HEK293T (cell line): ENCODE data around the gene PLCB4.

ENCODE experiments used
- CTCF ChIA-PET: fragments of 350-600 bp; formaldehyde crosslinking; extraction: SDS; loops from one replicate; lab custom pipeline; 2021; ENCODE audit warnings: antibody characterized with exemption, inconsistent platforms; lab: Yijun Ruan, JAX
- POLR2A ChIA-PET: fragments of 350-600 bp; formaldehyde crosslinking; extraction: SDS; loops from one replicate; lab custom pipeline; 2020; ENCODE audit warnings: antibody characterized with exemption, inconsistent platforms; lab: Yijun Ruan, JAX
- DNase-seq: peaks from one replicate; pipeline ENCODE4 v3.0.0; 2012; ENCODE audit warnings: mixed read lengths; ENCODE audit errors: extremely low spot score
- ARNT ChIP-seq: fragments of 450-650 bp; IDR thresholded peaks from 2 replicates; pipeline ENCODE4 v1.6.1; 2017; ENCODE audit warnings: mild to moderate bottlenecking
- BHLHE40 ChIP-seq: fragments of 450-650 bp; IDR thresholded peaks from 2 replicates; pipeline ENCODE4 v1.6.1; 2016; ENCODE audit warnings: mild to moderate bottlenecking, moderate library complexity, borderline replicate concordance
- CTBP1 ChIP-seq: fragments of 450-650 bp; IDR thresholded peaks from 2 replicates; pipeline ENCODE4 v1.6.1; 2016; ENCODE audit warnings: borderline replicate concordance
- ELF4 ChIP-seq: fragments of 450-650 bp; IDR thresholded peaks from 2 replicates; pipeline ENCODE4 v1.6.1; 2017; ENCODE audit warnings: antibody characterized with exemption
- FOXA1 ChIP-seq: fragments of 450-650 bp; IDR thresholded peaks from 2 replicates; pipeline ENCODE4 v1.6.1; 2016; ENCODE audit warnings: mild to moderate bottlenecking
- FOXK2 ChIP-seq: fragments of 450-650 bp; IDR thresholded peaks from 2 replicates; pipeline ENCODE4 v1.6.1; 2016; ENCODE audit warnings: mild to moderate bottlenecking
- FOXM1 ChIP-seq: fragments of 450-650 bp; IDR thresholded peaks from 2 replicates; pipeline ENCODE4 v1.6.1; 2017; ENCODE audit warnings: mild to moderate bottlenecking, borderline replicate concordance
- HDGF ChIP-seq: fragments of 450-650 bp; IDR thresholded peaks from 2 replicates; pipeline ENCODE4 v1.6.1; 2017; ENCODE audit warnings: antibody characterized with exemption, borderline replicate concordance
- L3MBTL2 ChIP-seq: fragments of 450-650 bp; conservative IDR thresholded peaks from 2 replicates; pipeline ENCODE4 v1.6.1; 2016; ENCODE audit warnings: mild to moderate bottlenecking
- LEF1 ChIP-seq: fragments of 450-650 bp; IDR thresholded peaks from 2 replicates; pipeline ENCODE4 v1.6.1; 2017; ENCODE audit warnings: mild to moderate bottlenecking, borderline replicate concordance
- NFRKB ChIP-seq: fragments of 450-650 bp; IDR thresholded peaks from 2 replicates; pipeline ENCODE4 v1.6.1; 2016; ENCODE audit warnings: mild to moderate bottlenecking, moderate library complexity
- PKNOX1 ChIP-seq: fragments of 450-650 bp; IDR thresholded peaks from 2 replicates; pipeline ENCODE4 v1.6.1; 2016
- SP1 ChIP-seq: fragments of 450-650 bp; IDR thresholded peaks from 2 replicates; pipeline ENCODE4 v1.6.1; 2017
- SUZ12 ChIP-seq: fragments of 450-650 bp; IDR thresholded peaks from 2 replicates; pipeline ENCODE4 v1.6.1; 2016; ENCODE audit warnings: mild to moderate bottlenecking
- TARDBP ChIP-seq: fragments of 450-650 bp; IDR thresholded peaks from 2 replicates; pipeline ENCODE4 v1.6.1; 2016
- ZNF384 ChIP-seq: fragments of 450-650 bp; IDR thresholded peaks from 2 replicates; pipeline ENCODE4 v1.6.1; 2016

The PLCB4 gene

GRCh38 chr20:9491324-9491723 lies 422.4 kb downstream of the PLCB4 start:
- POLR2A ChIA-PET: no interaction called here
- TF ChIP-seq SUZ12 (no peak), BHLHE40 (no peak), NFRKB (no peak), FOXA1 (no peak), L3MBTL2 (no peak), PKNOX1 (no peak), ARNT (no peak), HDGF (no peak), TARDBP (no peak), FOXM1 (no peak), CTBP1 (no peak), ELF4 (no peak), FOXK2 (no peak), ZNF384 (no peak), SP1 (no peak), LEF1 (no peak)
- no peak for DNase-seq
- CTCF ChIA-PET: interaction anchor here (0.6 kb wide), 1 partner anchor 495 kb away, joined by 3 read pairs; no protein-coding TSS in a partner anchor

DNA sequence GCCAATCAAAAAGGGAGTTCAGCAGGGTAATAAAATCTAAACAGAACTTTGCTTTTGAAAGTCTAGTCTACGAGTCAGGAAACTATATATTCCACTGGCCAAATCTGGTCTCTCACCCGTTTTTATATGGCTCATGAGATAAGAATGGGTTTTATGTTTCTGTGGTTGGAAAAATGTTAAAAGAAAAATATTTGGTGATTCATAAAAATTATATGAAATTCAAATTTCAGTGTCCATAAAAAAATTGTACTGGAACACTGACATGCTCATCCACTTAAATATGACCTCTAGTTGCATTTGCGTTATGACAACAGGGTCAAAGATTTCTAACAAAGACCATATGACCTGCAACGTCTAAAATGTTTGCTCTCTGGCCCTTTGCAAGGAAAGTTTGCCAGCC lies 423.2 kb downstream of the PLCB4 start:
- ChIA-PET POLR2A (no interaction called here), CTCF (interaction anchor here (0.6 kb wide), 1 partner anchor 495 kb away, joined by 3 read pairs; no protein-coding TSS in a partner anchor)
- TF ChIP-seq CTBP1: no peak
- no peak for TF ChIP-seq ZNF384
- TF ChIP-seq FOXM1: no peak
- no peak for DNase-seq

- CTCF ChIA-PET: no interaction called here
- DNase-seq: no peak
- POLR2A ChIA-PET: no interaction called here
- no peak for TF ChIP-seq SUZ12
- no peak for TF ChIP-seq TARDBP
- no peak for TF ChIP-seq HDGF
Measured at GRCh38 chr20:9493803-9494202, 424.9 kb downstream of the PLCB4 start.

DNA sequence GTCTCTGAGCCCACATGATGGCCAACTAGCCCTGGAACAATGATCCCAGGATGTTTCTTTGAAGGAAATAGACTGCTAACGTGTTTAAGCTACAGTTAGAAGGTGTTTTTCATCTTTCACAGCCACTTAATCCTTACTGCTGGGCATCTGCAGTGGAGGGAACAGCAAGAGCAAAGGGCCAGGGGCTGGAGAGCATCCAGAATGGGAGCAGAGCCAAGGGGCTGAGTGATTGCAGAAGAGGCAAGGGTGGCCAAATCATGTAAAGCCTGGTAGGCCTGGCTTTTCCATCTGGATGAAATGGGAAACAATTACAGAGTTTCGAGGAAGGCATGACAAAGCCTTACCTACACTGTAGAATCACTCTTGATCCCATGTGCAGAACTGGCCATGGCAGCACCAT lies 426.8 kb downstream of the PLCB4 start:
- no peak for TF ChIP-seq FOXA1
- TF ChIP-seq PKNOX1: no peak
- no peak for TF ChIP-seq ELF4
- ChIA-PET CTCF (no interaction called here), POLR2A (no interaction called here)
- DNase-seq: no peak

DNA sequence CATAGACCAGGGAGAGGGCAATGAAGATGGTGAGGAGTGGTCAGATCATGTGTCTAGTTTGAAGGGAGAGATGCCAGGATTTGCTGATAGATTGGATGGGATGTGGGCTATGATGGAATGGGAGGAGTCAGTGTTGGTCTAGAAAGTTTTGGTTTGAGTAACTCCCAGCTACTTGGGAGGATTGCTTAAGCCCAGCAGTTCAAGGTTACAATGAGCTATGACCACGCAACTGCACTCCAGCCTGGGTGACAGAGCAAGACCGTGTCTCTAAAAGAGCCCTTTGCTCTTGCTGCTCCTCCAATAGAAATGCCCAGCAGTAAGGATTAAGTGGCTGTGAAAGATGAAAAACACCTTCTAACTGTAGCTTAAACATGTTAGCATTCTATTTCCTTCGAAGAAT lies 427.3 kb downstream of the PLCB4 start:
- TF ChIP-seq ZNF384: no peak
- TF ChIP-seq SUZ12: no peak
- TF ChIP-seq PKNOX1: no peak
- TF ChIP-seq LEF1: no peak
- no peak for TF ChIP-seq NFRKB
- no peak for TF ChIP-seq TARDBP
- no peak for TF ChIP-seq CTBP1
- TF ChIP-seq FOXA1: no peak
- TF ChIP-seq ELF4: no peak
- POLR2A ChIA-PET: no interaction called here
- CTCF ChIA-PET: no interaction called here
- DNase-seq: no peak

DNA sequence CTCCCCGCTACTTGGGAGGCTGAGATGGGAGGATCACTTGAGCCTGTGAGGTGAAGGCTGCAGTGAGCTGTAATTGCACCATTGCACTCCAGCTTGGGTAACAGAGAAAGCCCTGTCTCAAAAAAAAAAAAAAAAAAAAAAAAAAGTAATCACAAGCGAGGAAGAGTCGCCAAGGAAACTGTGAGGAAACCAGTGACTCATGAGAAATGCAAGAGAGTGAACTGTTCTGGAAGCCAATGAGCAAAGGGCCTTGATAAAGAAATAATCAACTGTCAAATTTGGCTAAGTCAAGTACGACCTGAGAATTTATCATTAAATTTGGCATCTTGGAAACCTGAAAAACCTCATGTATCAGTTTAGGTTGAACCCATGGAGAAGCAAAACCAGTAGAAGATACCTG lies 429.4 kb downstream of the PLCB4 start:
- ChIA-PET CTCF (no interaction called here), POLR2A (no interaction called here)
- DNase-seq: no peak
- TF ChIP-seq TARDBP (no peak), PKNOX1 (no peak), ELF4 (no peak), LEF1 (no peak), FOXM1 (no peak), NFRKB (no peak), CTBP1 (no peak), FOXK2 (no peak), BHLHE40 (no peak), ARNT (no peak), SP1 (no peak), ZNF384 (no peak), L3MBTL2 (no peak), SUZ12 (no peak), FOXA1 (no peak)
